ENCODE data around the gene AFF3.

The AFF3 gene

DNA sequence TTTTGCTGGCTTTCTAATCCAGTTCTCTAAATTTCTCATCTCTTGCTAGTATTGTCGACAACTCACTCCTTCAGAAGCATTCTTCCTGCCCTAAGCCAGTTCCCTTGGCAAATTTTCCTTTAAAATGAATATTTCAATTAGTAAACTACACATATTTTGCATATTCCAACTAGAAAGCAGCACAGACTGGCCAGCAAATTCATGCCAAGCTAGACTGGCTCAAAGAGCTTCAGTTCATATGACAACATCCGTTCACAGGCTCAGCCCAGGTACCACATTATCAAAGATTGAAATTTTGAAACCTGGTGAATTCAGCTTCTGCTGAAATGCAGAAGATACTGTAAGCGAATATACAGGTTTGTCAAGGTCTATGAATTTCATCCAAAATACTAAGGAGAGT, 64.5 kb downstream of the AFF3 start:
- peak overlapping the region; percentile 99 for H3K27ac ChIP-seq
- no peak for TF ChIP-seq ZFX (IDR thresholded peaks at IDR 0.05; ENCODE audit: borderline replicate concordance)
- TF ChIP-seq, protein P1, sequence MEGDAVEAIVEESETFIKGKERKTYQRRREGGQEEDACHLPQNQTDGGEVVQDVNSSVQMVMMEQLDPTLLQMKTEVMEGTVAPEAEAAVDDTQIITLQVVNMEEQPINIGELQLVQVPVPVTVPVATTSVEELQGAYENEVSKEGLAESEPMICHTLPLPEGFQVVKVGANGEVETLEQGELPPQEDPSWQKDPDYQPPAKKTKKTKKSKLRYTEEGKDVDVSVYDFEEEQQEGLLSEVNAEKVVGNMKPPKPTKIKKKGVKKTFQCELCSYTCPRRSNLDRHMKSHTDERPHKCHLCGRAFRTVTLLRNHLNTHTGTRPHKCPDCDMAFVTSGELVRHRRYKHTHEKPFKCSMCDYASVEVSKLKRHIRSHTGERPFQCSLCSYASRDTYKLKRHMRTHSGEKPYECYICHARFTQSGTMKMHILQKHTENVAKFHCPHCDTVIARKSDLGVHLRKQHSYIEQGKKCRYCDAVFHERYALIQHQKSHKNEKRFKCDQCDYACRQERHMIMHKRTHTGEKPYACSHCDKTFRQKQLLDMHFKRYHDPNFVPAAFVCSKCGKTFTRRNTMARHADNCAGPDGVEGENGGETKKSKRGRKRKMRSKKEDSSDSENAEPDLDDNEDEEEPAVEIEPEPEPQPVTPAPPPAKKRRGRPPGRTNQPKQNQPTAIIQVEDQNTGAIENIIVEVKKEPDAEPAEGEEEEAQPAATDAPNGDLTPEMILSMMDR (IDR thresholded peaks at IDR 0.05): no peak

DNA sequence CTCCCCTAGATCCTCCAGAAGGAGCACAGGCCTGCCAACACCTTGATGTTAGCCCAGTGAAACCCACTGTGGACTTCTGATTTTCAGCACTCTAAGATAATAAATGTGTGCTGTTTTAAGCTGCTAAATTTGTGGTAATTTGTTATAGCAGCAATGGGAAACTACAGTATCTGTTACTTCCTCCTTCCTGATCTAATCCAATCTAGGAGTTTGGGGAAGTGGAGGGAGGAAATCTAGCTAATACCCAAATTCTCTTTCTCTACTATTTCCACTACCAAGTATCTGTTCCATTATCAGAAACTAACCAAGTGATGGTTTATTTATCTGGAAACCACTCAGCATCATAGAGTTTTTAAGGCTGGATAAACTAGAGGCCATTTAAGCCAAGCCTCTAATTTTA, 64.9 kb downstream of the AFF3 start:
- TF ChIP-seq, protein P1 (IDR thresholded peaks at IDR 0.05): no peak
- TF ChIP-seq ZFX (IDR thresholded peaks at IDR 0.05; ENCODE audit: borderline replicate concordance): no peak
- H3K27ac ChIP-seq: peak overlapping the region; percentile 99

DNA sequence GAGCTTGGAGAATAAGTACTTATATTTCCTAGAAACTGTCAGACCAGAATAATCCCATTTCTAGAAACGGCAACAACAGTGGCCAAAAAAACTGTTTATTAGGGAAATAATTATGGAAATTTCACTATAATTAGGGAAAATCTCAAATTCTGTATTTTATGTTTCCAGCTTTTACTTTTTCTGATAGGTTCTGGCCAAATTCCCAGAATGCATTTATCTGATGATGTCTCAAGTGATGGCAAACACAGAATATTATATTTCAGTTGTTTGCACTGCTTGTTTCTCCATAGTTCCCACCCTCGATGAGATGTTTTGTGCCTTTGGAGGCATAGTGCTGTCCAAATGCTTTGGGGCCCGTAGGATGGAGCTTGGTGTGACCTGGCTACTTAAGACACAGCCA, 66.9 kb downstream of the AFF3 start:
- H3K27ac ChIP-seq: peak overlapping the region; percentile 99
- TF ChIP-seq, protein P1 (IDR thresholded peaks at IDR 0.05): no peak
- no peak for TF ChIP-seq ZFX (IDR thresholded peaks at IDR 0.05; ENCODE audit: borderline replicate concordance)

DNA sequence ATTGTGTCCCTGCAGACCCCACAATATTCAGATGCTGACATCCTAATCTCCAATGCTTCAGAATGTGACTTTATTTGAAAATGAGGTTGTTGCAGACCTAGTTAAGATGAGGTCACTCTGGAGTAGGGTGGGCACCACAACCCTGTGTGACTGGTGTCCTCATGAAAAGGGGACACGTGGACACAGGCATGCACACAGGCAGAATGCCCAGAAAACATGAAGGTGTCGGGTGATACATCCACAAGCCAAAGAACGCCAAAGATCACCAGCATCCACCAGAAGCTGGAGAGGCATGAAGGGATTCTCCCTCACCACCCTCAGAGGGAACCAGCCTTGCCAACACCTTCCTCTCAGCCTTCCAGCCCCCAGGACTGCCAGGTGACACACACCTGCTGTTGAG, 69.3 kb downstream of the AFF3 start:
- TF ChIP-seq, protein P1 (IDR thresholded peaks at IDR 0.05): no peak
- no peak for TF ChIP-seq ZFX (IDR thresholded peaks at IDR 0.05; ENCODE audit: borderline replicate concordance)
- peak overlapping the region; percentile 99 for H3K27ac ChIP-seq

DNA sequence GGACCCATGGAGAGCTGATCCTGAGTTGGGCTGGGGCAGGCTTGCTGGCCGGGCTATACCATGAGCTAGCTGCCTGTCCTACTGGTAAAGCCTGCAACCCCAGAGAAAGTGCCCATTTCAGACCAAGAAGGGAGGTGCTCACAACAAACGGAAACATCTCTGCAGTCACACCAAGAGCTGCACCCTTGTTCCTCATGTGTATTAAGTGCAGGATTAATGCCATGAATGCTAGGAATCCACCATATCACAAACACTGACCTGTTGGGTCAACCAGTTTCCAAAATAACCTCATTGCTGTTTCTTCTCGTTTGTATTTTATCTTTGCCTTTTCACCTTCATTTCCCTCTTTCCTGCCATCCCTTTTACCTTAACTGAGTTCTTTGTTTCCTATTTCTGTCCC, 69.9 kb downstream of the AFF3 start:
- TF ChIP-seq ZFX (IDR thresholded peaks at IDR 0.05; ENCODE audit: borderline replicate concordance): no peak
- TF ChIP-seq, protein P1 (IDR thresholded peaks at IDR 0.05): no peak

DNA sequence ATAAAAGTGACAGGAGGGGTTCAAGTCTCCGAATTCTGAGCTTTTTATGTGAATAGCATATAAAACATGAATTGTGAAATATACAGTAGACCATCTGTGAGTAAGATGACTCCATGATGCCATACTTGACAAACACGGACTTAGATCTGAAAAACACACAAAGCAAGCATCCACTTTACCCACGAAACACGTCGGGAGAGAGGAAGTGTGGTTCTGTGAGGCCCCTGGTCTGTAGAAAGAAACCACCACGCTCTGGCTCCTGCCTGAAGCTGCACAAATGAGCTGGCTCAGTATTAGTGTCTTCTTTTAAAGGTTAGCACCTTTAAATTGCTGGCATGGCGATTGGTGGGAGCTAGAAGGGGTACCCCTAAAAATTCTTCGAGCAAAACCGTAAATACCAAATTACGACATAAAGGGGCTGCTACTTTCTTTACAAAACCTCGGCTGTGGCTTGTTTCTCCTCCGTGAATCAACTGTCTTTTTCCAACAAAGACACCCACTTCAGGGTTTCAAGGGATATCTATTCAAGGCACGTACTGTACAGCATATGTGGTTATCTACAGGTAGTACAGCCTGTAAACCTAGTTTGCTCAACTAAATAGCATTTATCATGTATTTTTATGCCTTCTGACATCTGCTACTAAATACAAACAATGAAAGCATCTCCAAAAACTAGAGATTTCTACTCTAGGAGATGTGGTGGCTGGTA, 70.9 kb downstream of the AFF3 start:
- H3K27ac ChIP-seq: peak overlapping the region; percentile 99

More for the DNA sequence above, 69.9 kb downstream of the AFF3 start:
- peak overlapping the region; percentile 99 for H3K27ac ChIP-seq

DNA sequence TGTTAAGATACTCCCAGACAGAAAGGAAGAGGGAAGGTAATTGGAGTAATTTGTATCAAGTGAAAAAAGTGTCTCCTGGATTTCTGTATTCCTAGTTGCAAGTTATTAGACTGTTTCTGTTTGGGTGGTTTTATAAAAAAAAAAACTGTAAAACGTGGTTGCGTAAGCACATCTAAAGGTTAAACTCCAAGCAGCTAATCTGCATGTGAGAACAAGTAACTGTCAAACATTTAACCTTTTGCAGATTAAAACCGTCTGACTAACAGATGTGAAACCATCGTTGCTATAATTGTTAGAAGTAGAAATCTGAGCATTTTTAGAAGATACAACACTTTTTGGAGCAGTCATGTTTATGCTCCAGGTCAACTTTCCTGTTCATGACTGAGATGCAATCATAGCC, 72.3 kb downstream of the AFF3 start:
- TF ChIP-seq, protein P1 (IDR thresholded peaks at IDR 0.05): no peak
- TF ChIP-seq ZFX (IDR thresholded peaks at IDR 0.05; ENCODE audit: borderline replicate concordance): no peak

More for the DNA sequence above, 70.9 kb downstream of the AFF3 start:
- TF ChIP-seq, protein P1 (IDR thresholded peaks at IDR 0.05): no peak
- no peak for TF ChIP-seq ZFX (IDR thresholded peaks at IDR 0.05; ENCODE audit: borderline replicate concordance)

More for the DNA sequence above, 72.3 kb downstream of the AFF3 start:
- peak overlapping the region; percentile 99 for H3K27ac ChIP-seq

Measured in 22Rv1 (cell line).